ENCODE results near the gene SERPINA6. TPM values are rescaled to one million over a fixed set of nuclear protein-coding genes. Genes with fewer than 3 reads are reported as not detected.
"Not testable (repeated sequence)": the region's sequence is repeated elsewhere in the genome, so short reads cannot be mapped to it uniquely, and the experiment has no call there.

The SERPINA6 gene
- total RNA-seq, 6 experiments from 2014 or later = 185 to 407 (median 236) TPM

- TF ChIP-seq POLR2A (IDR thresholded peaks at IDR 0.05) (no peak), CTCF (IDR thresholded peaks at IDR 0.05) (no peak)
- ATAC-seq (no peak), DNase-seq (no peak)
- Histone ChIP-seq H3K27me3 (no peaks in the 10 kb centered on the region), H3K4me1 (no peaks in the 10 kb centered on the region), H3K4me3 (no peak overlapping the region), H3K36me3 (no peaks in the 10 kb centered on the region), H3K9me3 (no peaks in the 10 kb centered on the region), H3K27ac (no peak overlapping the region)
- intact Hi-C loops (cut with DNase I) = no loop called here
- 80% methylated on average over 1 of the region's 1 CpG for WGBS (ENCODE audit: insufficient coverage, low coverage, low lambda C conversion rate, missing lambda C conversion rate)
Observed at GRCh38 chr14:94267352-94267751, 55.8 kb downstream of the SERPINA6 start.

GRCh38 chr14:94264195-94264594, 58.9 kb downstream of the SERPINA6 start:
- intact Hi-C loops (cut with DNase I); H3K36me3 ChIP-seq; H3K27me3 ChIP-seq; H3K4me3 ChIP-seq; H3K9me3 ChIP-seq; DNase-seq; H3K4me1 ChIP-seq; ATAC-seq; H3K27ac ChIP-seq: not testable (repeated sequence)
- 58% methylated on average over 3 of the region's 3 CpGs for WGBS (ENCODE audit: insufficient coverage, low coverage, low lambda C conversion rate, missing lambda C conversion rate)

Other genes starting within 250 kb of the SERPINA6 start
- gene DDX24, start 242.1 kb downstream of the SERPINA6 start, total RNA-seq = 10 to 100 TPM; 47.8 to 74.0 (median 63.6) TPM
- gene IFI27L1, start 242.0 kb downstream of the SERPINA6 start, total RNA-seq = 1 to 10 TPM; 2.6 to 8.2 (median 5.3) TPM
- gene IFI27, start 212.6 kb downstream of the SERPINA6 start, total RNA-seq = 10 to 100 TPM; 10.0 to 32.5 (median 16.9) TPM
- gene IFI27L2, start 193.7 kb downstream of the SERPINA6 start, total RNA-seq = 1 to 10 TPM in 5 of 6 experiments, not detected in 1; 1.8 to 7.9 (median 4.1) TPM
- 1 to 10 TPM in 3 of 6 experiments, under 1 TPM in 3; 0.26 to 4.1 (median 1.2) TPM for gene PPP4R4, start 149.0 kb downstream of the SERPINA6 start, total RNA-seq
- 100 to 1,000 TPM; 114 to 400 (median 239) TPM for gene SERPINA10, start 30.1 kb downstream of the SERPINA6 start, total RNA-seq
- not detected for gene SERPINA2, start 43.4 kb upstream of the SERPINA6 start, total RNA-seq
- over 10,000 TPM; 18,575 to 39,670 (median 31,917) TPM for gene SERPINA1, start 65.3 kb upstream of the SERPINA6 start, total RNA-seq
- gene SERPINA11, start 129.5 kb upstream of the SERPINA6 start, total RNA-seq = 100 to 1,000 TPM in 4 of 6 experiments, 10 to 100 TPM in 2; 79.7 to 414 (median 172) TPM
- gene SERPINA9, start 152.9 kb upstream of the SERPINA6 start, total RNA-seq = under 1 TPM in 1 of 6 experiments, not detected in 5; 0.18 TPM
- gene SERPINA12, start 186.1 kb upstream of the SERPINA6 start, total RNA-seq = 1 to 10 TPM in 1 of 6 experiments, under 1 TPM in 2, not detected in 3; 0.26 to 2.8 (median 0.39) TPM
- gene SERPINA4, start 238.1 kb upstream of the SERPINA6 start, total RNA-seq = 100 to 1,000 TPM in 4 of 6 experiments, 10 to 100 TPM in 2; 41.2 to 204 (median 145) TPM